GM19035 (cell line): ENCODE data around the gene NES.

ENCODE experiments used
- ATAC-seq: cut with Tn5 transposase; IDR thresholded peaks from one replicate; pipeline ENCODE4 v1.9.1; 2021; ENCODE audit not compliant: unreplicated experiment

NES gene

DNA sequence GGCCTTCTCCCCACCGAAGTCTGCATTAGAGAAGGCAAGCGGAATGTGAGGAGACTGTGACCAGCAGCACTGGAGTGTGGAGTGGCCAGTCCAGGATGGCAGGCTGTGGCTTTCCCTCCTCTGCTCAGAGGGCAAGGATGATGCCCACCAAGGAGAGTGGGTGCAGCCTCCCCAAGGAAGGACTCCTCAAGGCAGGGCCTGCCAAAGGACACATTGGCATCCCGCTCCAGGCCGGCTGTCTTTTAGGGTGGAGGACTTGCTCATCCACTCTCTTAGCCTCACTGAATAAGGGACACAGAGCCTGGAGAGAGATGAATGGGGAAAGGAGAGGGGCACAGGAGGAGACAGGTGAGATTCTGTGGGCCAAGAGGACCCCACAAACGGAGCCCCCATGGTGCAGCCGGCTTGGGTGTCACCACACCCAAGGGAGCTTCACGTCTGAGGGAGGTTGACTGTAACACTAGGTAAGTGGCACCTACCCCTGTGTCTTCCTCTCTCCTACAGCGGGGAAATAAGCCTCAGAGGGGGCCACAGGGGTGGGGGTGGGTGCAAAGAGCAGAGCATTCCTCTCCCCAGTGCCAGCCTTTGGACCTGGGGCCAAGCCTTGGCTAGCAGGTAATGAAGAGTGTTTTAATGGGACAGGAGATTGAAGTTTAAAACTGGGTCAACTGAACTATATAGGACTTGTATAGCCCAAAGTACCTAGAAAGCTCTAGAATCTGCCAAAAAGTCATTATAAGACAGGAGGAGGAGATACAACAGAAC is 4.2 kb upstream of the NES start:
- ATAC-seq, result no peak

DNA sequence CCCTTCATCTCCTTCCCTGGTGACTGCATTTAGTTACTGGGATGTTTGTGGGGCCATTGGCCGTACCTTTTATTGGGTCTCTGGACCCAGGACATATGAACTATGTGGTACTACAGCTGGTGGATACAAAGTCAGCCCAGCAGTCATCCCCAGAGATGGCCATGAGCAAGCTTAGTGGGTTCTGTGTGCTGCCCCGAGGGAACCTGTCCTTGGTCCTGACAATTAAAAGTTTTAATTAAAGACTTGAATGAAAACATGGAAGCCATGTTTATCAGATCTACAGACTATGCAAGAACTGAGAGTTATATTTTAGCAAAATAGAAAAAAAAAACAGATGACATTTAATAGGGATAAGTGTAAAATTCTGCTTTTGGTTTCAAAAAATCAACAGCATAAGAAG is 2.8 kb upstream of the NES start:
- no peak for ATAC-seq

DNA sequence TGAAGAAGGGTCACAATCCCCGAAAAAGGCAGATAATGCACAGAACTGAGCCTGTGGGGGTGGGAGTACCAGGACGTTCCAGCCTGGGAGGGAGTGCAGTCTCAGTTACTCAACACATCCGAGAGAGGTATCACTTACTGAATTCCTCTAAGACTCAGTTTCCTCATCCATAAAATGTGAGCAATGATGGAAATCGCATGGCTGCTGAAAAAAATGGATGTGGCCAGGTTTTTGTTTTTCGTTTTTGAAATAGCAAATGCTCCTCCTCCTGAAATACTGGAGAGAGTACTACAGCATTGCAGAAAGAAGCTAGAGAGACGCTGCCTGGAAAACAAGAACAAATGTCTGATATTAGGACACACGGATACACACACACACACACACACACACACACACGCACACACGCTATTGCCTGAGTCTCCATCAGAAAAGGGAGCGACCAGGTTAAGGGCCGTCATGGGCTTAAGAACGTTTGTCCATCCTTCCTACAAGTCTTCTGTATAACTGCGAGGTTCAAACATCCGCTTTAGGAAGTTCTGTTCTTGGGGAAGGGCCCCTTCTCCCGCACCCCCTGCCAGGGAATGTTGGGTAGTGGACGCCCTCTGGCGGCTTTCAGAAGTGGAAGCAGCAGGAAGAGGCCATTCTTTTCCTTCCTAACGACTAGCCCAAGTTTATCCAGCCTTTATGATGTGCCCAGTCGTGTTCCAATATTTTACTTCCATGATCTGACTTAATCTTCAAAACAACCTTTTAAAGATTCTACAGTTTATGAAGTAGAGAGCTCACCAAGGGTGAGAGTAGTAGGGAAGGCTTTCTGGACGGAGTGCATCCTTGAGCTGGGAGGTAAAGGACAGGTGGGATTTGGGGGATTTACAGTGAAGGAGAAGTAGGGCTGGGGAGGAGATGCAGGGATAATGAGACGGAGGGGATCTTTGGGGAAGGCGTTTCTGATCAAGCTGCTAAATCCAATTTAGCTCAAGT is 699 bp upstream of the NES start:
- no peak for ATAC-seq

DNA sequence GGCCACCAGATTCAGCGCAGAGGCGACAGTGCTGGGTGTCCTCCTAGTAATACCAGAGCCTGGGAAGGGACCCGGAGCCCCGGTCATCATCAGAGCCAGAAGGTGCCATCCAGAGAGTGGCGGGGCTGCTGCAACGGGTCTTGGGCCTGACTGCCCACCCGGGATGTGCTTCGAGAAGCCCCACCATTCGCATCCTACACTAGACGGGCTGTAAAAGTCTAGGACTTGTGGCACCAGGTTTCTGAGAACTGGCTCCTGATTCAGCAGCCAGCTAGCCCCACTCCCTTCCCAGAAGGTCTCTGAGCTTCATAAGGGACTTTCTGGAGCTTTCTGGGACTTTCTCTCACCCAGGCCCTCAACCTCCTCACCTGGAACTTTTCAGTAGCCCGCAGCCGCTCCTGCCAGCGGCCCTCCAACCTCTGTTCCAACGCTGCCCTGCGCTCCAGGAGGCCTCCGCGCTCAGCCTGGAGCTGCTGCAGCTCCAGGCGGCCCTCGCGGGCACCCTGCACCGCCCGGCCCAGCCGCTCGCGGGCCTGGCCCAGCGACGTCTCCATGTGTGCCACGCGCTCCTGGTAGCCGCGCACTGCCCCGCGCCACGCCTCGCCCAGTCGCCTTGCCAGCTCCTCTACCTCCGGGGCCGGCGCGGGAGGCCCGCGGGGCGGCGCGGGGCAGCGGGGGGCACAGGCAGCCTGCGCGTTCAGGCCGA is 940 bp downstream of the NES start:
- no peak for ATAC-seq

DNA sequence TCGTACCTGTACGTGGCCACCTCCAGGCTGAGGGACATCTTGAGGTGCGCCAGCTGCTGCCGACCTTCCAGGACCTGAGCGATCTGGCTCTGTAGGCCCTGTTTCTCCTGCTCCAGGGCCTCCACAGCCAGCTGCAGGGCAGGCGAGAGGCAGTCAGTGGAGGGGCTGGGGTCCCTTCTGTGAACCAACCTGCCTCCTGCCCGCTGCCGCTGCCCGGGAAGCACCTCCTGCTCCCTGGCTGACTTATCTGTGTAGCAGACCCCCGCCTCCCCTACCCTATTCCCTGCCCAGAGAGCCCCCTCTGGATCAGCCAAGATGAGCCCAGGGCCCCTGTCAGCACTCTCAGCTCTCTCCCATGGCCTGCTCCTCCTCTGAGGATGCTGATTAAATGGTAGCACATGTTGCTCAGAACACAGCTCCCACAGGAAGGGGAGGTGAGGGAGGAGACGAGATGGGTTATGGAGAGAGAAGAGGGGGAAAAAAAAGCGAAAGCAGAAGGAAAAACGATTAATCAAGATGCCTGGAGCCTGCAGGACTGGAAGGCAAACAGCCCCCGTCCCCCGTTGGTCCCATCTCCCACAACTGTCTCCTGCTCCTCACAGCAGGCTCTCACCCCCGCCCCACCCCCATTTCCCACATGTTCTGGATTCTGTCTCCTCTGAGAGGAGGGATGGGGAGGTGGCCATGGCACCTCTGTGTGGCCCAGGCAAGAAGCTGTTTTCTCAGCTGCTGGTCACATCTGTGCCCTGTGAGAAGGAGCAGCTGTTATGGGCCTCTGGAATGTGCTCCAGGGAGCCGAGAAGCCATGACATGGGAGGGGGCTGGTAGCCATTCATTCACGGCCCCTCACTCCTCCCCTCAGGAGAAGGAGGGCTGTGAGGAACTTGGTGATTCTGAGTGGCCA is 1.7 kb downstream of the NES start:
- ATAC-seq, result no peak

DNA sequence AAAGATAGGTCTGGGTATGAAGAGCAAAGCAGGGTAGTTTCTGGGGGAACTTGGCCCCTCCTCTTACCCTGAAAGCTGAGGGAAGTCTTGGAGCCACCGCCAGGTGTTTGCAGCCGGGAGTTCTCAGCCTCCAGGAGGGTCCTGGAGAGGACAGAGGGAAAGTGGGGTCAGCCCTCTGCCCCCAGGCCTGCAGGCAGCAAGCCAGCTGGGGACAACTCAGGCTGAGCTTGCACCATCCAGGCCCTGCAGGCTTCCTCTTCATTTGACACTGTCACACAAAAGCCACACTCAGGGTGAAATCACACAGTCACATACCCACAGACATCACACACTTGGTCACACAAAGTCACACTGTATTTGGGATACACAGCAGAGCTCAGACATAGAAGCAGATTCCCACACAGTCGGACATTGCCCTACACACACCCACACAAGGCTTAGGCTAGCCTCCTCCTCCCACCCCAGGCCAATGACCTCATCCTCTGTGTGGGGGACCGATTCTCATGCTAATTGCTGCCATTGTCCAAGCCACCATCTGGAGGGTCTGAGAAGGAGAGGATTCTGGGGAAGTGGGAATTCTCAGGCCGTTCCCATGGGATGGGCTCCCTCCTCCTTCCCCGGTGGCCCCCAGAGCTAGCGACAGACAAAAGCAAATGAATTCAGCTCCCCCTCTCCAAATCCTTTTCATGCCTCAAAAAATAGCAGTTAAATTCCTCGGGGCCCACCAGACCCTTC is 3.7 kb downstream of the NES start:
- no peak for ATAC-seq

DNA sequence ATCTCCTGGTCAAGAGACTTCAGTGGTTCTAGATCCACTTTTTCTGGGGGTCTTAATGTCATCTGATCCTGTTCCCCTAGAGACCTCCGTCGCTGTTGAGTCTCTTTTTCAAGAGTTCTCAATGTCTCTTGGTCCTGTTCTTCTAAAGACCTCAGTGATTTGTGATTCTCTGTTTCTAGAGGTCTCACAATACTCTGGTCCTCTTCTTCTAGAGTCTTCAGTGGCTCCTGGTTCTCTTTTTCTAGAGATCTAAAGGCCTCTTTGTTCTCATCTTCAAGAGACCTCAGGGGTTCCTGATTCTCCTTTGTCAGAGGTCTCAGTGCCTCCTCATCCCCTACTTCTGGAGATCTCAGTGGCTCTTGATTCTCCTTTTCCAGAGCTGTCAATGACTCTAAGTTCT is 5.4 kb downstream of the NES start:
- ATAC-seq, result no peak

DNA sequence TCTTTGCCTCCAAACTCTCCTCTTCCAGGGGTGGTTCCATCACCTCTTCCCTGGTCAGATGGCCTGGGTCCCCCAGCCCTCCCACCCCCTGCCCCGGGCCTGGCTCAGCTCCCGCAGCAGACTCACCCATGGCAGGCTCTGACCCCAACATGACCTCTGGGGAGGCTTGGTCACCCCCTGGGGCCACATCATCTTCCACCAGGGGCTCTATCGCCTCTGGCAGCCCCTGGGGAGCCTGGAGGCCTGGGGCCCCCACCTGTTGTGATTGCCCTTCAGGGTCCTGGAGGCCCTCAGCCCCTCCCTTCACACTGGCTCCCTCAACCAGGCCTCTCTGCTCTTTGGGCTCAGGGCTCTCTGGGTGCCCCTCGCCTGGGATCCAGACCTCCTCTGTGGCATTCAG is 6.4 kb downstream of the NES start:
- ATAC-seq, result no peak

DNA sequence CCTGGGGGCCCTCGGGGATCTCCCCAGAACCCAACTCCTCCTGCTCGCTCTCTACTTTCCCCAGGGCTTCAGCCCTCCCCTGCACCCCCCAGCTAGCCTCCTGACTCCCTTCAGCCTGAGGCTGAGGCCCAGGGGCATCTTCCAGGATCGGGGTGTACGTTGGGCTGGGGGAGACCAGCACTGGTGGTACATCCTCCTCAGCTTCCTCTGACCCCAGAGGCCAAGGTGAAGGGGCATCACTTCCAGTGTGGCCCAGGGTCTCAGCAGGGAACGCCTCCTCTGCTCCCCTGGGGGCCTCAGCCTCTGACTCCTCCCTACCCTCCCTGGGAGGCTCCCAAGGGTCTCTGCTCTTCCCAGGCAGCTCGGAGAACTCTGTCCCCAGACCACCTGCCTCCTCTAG is 6.8 kb downstream of the NES start:
- ATAC-seq, result no peak

DNA sequence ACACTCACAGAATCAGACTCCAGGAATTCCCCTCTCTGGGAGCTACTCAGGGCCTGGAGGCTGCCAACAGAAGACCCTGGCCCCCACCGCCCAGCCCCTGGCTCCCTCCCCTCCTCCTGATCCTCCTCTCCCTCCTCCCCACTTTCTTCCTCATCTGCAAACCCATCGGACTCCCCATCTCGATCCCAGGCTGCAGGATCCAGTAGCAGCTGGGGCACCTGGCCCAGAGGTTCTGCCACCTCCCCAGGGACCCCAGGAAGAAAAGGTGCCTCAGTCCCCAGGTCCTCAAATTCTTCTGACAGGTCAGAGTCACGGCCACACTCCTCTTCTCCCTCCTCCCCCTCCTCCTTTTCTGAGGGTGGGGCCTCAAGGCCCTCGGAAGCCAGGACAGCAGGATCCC is 7.4 kb downstream of the NES start:
- ATAC-seq, result no peak

DNA sequence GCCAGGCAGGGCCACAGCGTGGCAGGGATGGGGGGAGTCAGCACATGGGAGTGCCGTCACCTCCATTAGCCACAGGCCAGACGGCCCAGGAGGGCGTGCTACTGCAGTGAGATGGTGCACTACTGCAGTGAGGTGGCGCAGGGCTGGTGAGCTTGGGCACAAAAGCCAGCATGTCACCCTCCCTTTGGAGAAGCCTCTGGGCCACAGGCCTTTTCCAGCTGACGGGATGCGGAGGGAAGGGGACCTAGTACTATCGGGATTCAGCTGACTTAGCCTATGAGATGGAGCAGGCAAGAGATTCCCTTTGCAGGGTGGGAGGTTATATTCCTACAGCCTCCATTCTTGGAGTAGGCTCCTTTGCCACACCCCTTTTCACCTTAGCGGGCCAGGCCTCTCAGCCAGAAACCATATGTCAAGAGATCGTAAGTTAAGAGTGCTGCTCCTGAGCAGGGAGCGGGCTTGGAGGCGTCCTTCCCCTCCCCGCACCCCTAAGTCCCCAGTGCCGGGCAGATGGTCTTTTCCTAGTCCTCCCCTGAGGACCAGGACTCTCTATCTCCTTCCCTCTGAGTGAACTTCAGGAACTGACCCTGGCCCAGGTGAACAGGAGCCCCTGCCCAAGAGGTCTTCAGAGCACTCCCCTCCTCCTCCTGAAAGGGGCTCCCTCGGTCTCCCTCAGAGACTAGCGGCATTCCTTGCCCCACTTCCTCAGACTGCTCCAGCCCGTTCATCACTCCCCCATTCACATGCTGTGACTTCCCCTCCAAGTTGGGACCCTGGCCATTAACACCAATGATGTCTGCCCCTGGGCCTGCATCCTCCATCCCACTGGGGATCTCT is 8.2 kb downstream of the NES start:
- no peak for ATAC-seq

DNA sequence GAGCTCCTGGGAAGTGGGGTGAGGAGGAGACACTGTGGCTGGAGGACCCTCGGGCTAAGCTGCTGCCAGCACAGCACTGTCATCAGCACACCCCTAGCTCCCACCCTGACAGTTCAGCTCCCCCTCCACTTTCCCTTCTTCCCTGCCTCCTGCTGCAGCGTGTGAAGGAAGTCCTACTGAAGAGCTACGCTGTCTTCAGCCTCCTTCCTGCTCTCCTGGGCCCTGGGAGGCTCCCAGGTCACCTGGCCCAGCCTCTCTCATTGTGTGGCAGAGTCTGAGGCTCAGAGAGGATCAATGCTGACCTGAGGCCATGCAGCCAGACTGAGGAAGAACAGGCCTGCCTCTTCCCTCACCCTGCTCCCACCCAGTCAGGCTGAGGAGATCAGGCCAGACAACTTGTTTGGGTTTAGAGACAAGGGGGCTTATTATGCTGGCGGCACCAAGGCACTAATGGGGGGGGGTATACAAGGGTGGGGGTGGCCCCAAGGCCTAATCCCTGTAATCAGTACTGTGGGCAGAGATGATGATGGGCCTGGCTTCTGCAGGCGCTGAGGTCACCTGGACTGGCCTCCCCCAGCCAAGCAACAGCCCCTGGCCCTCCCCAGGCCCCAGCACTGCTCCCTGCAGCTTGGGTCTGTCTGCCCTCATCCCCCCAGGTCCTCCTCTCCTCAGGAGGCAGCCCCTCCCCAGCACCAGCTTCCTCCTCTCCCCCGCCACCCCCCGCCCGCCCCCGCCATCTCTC is 9.1 kb downstream of the NES start:
- no peak for ATAC-seq

DNA sequence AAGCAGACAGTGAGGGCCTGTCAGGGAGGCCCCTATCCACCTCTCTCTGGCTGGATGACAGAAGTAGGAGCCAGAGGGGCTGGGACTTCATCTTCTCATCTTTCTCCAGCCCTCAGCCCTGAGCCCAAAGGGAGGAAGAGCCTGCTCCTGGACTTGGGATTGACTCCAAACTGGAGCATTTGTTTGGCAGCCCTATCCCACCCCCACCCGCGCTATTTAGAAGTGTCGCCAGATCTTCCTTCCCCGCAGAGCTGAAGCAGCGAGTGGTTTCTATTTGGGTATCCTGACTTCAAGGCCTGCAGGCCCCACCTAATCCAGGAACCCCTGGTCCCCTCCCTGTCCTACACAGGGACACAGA is 9.6 kb downstream of the NES start:
- ATAC-seq, result no peak

DNA sequence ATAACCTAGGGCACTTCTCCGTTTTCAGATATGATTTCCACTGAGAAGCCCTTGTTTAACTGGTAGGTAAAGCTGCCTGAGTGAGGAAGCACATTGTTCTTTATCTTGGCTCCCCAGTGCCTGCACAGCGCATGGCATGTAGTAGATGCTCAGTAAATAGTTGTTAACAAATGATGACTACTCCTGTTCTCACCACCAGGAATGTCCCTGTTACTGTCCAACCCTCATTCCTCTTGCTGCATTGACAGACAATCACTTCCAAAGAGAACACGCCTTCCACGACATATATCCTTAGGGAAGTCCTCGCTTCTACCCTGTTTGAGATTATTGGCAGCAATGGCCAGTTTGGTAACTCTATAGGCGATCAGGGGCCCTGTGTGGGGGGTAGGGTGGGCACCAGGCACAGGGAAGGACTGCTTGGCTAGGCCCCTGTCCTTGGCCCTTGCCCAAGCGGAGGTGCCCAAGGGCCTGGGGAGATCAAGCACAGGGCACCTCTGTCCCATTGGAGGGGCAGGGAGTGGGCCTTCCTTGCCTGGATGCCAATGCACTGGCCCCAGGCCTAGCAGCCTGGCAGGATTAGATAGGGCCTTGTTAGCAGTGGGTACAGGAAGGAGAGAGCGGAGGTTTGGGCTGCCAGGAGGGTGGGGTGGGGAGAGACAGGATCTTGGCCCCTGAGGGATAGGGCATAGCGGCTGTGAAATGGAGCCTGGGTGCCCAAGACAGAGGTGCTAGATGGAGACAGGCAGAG is 10.2 kb downstream of the NES start:
- ATAC-seq, result no peak

DNA sequence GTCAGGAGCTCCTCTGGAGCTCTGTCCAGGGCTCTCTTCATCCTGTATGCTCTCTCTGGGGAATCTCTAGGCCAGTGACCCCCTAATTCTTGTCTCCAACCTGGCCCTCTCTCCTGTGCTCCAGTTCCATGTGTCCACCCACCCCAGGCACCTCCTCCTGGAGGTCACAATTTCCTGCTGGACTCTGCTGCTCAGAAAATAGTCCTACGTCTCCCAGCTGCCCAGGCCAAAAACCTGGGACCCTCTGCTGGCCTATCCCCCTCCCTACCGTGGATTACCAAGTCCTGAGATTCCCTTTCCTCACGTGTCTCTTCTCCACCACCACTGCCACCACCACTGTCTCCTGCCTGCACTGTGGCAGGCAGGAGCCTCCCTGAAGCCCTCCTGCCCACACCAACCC is 11.7 kb downstream of the NES start:
- no peak for ATAC-seq

DNA sequence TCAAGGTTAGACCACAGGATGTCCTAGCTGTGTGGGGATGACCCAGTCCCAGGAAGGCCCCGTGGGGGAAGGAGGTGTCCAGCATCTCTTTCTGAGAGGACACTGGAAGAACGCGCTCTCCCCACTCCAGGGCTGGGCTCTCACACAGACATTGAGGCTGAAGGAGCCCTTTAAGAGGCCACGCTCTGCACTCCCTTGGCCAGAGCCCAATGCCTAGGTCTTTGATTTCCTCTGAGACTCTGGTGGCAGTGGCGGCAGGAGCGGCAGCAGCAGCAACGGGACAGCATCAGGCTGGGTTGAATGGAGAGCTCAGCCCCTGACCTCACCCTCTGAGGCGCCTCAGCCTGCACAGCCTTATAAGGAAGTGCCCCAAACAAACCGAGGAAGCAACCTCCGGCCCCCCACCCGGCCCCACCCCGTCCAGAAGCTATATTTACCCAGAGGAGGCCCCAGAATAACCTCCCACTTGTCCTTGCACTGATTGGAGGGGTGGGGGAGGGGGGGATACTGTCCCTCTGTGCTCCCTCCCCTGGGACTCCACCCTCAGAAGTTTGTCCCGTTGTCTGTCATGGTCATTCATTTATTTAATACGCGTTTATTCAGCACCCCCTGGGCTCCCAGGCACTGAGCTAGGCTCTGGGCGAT is 12.3 kb downstream of the NES start:
- no peak for ATAC-seq

DNA sequence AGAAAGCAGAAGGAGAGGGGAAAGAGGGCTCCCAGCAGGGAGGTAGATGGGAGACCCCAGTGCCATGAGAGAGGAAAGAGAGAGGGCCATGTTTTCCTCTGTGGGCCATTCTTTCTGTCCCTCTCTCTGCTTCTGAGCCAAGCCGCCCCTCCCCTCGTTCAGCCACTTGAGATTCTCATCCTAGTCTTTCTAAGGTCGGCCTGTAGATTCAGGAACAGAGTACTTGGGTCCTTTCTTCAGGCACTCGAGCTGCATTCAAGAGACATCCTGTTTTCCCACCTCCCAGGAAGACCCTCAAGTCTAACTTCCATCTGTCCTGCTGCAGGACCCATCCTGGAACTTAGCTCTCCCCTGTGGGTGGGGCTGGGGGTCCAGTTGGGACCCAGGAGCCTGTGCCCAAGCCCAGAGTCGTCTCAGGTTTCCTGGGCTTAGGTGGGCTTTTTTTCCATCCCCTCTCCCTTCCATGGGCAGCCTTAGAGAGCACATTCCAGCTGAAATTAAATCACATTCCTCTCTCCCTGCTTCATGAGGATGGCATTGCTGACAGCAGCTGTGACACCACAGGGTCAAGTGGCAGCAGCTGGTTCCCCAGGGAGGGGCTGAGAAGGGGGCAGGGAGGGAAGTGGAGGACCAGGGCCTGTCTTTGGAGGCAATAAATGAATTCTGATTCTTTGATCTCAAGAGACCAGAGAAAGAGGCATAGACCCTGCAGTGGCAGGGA is 13.0 kb downstream of the NES start:
- no peak for ATAC-seq
